ENCODE data around the gene NPIPB8.
"Not testable (repeated sequence)": the region's sequence is repeated elsewhere in the genome, so short reads cannot be mapped to it uniquely, and the experiment has no call there.

Gene NPIPB8

DNA sequence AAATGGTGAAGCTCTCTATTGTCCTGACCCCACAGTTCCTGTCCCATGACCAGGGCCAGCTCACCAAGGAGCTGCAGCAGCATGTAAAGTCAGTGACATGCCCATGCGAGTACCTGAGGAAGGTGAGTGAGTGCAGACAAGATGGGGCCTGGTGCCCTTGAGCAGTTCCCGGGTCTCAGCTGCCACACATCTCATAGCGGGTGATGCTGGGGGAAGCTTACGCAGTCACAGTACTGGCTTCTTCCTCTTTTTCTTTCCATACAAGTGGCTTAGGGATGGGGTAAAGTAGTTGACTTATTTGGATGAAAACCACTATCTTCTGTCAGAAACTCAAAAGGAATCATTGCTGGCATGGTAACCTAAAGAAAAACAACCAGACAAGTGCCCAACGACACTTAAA lies 494 bp downstream of the NPIPB8 start:
- not testable (repeated sequence) for DNase-seq

GRCh38 chr16:28639959-28640358 lies 2.1 kb downstream of the NPIPB8 start:
- DNase-seq, result not testable (repeated sequence)

DNA sequence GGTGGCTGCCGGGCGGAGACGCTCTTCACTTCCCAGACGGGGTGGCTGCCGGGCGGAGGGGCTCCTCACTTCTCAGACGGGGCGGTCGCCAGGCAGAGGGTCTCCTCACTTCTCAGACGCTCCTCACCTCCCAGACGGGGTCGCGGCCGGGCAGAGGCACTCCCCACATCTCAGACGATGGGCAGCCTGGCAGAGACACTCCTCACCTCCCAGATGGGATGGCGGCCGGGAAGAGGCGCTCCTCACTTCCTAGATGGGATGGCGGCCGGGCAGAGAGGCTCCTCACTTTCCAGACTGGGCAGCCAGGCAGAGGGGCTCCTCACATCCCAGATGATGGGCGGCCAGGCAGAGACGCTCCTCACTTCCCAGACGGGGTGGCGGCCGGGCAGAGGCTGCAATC lies 28.4 kb downstream of the NPIPB8 start:
- not testable (repeated sequence) for DNase-seq

DNA sequence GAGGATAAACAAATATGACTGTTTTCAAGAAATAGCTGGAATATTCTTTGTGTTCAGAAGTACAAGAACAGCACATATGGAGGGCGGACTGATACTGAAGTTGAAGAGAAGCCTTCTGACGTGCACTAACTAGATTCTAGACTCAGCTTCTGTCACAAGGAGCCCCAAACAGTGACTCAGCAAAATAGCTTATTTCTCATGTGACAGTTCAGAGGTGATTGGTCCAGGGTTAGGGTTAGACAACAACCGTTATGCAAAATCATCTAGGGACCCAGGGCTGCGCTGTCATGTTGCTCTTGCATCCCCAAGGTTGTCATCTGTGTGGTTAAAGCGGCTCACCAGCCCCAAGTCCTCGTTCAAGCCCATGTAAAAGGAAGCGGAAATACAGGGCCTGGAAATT lies 29.6 kb downstream of the NPIPB8 start:
- DNase-seq, result not testable (repeated sequence)

GRCh38 chr16:28668199-28668598 lies 30.3 kb downstream of the NPIPB8 start:
- not testable (repeated sequence) for DNase-seq

- not testable (repeated sequence) for DNase-seq
Measured at GRCh38 chr16:28688327-28688952, 50.6 kb downstream of the NPIPB8 start.

DNA sequence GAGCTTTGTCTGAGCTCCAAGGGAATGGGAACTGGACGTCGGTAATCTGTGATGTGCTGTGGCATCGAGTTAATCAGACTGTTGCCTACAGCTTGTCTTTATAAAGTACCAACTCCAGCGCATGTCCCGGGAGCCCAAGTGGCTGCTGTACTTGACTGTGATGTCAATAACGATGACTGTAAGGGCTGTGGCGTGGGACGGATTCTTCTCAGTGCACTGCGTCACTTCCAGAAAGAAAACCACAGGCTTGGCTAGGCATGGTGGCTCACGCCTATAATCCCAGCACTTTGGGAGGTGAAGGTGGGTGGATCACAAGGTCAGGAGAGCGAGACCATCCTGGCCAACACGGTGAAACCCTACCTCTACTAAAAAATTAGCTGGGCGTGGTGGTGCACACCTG lies 51.6 kb downstream of the NPIPB8 start:
- DNase-seq, result not testable (repeated sequence)

- DNase-seq, result not testable (repeated sequence)
Measured at GRCh38 chr16:28691722-28692121, 53.9 kb downstream of the NPIPB8 start.

DNA sequence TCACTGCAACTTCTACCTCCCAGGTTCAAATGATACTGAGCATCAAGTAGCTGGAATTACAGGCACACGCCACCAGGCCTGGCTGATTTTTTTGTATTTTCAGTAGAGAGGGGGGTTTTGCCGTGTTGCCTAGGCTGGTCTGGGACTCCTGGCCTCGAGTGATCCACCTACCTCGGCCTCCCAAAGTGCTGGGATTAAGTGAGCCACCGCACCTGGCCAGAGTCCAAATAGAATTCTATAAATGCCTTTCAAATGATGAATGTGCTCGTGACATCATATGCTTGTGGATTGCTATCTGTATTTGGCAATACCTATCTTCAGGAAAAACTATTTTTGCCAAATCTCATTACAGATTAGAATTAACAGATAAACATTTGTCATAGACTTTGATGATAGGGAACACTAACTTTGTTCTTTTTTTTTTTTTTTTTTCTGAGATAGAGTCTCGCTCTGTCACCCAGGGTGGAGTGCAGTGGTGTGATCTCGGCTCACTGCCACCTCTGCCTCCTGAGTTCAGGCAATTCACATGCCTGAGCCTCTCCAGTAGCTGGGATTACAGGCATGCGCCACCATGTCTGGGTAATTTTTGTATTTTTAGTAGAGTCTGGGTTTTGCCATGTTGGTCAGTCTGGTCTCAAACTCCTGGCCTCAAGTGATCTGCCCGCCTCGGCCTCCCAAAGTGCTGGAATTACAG lies 55.5 kb downstream of the NPIPB8 start:
- not testable (repeated sequence) for DNase-seq

GRCh38 chr16:28699792-28700191 lies 61.9 kb downstream of the NPIPB8 start:
- not testable (repeated sequence) for DNase-seq

- DNase-seq, result not testable (repeated sequence)
Measured at GRCh38 chr16:28700349-28700748, 62.5 kb downstream of the NPIPB8 start.

DNA sequence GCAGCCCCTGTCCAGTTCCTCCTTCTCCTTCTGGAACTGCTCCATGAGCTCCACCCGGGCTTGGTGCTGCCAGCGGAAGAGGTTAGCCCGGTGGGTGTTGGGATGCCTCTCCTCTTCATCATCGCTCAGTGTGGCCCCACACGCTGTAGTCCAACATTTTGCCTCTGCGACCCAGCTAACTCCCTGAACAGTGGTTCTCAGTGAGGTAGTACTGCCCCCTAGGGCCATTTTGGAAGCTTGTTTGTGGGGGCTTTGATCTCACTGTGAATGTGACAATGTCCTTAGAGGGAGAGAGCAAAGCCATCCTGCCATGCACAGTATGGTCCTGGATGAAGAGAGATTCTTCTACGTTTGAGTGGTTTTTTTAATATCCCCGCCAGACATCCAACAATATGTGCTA lies 63.5 kb downstream of the NPIPB8 start:
- DNase-seq, result not testable (repeated sequence)

GRCh38 chr16:28704246-28704645 lies 66.4 kb downstream of the NPIPB8 start:
- DNase-seq, result not testable (repeated sequence)

All from stimulated activated CD4-positive, alpha-beta T cell treated with anti-CD3 and anti-CD28 coated beads, Interleukin-12 subunit alpha, Interleukin-12 subunit beta, amount 100 ng/mL, for 4 hours (primary cell).